ENCODE data around the gene FGD2.

Gene FGD2

DNA sequence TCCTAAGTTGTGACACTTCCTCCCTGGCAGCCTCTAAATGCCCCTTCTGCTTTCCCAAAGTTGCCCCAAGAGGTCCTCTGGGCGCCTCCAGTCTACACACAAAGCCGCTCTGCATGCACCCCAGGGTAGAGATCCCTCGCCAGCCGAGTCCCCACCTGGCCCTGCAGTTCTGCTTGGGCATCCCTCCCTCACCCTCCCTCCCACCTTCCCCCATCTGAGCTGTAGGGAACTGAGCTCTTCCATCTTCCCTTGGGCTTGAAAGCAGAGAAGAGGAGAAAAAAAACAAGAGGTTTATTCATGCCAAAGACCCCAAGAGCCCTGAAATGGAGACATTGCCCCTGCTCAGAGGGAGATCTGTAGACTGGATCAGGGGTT is 5.7 kb upstream of the FGD2 start:
- no peaks in the 10 kb centered on the region for H3K27me3 ChIP-seq (ENCODE audit: control insufficient read depth, insufficient read depth, low read length)
- no peak overlapping the region for H3K9ac ChIP-seq (ENCODE audit: low read depth, low read length)
- no peaks in the 10 kb centered on the region for H3K36me3 ChIP-seq (ENCODE audit: control insufficient read depth, insufficient read depth, low read length)
- no peaks in the 10 kb centered on the region for H3K9me3 ChIP-seq (ENCODE audit: control insufficient read depth, insufficient read depth, low read length)
- H3K4me1 ChIP-seq (ENCODE audit: control insufficient read depth, insufficient read depth, low read length), result no peaks in the 10 kb centered on the region; the same call in 1 of the 2 replicates
- no peak overlapping the region for H3K4me3 ChIP-seq (ENCODE audit: low read depth, low read length)
- no peak overlapping the region for H3K27ac ChIP-seq (ENCODE audit: low read depth, low read length)

DNA sequence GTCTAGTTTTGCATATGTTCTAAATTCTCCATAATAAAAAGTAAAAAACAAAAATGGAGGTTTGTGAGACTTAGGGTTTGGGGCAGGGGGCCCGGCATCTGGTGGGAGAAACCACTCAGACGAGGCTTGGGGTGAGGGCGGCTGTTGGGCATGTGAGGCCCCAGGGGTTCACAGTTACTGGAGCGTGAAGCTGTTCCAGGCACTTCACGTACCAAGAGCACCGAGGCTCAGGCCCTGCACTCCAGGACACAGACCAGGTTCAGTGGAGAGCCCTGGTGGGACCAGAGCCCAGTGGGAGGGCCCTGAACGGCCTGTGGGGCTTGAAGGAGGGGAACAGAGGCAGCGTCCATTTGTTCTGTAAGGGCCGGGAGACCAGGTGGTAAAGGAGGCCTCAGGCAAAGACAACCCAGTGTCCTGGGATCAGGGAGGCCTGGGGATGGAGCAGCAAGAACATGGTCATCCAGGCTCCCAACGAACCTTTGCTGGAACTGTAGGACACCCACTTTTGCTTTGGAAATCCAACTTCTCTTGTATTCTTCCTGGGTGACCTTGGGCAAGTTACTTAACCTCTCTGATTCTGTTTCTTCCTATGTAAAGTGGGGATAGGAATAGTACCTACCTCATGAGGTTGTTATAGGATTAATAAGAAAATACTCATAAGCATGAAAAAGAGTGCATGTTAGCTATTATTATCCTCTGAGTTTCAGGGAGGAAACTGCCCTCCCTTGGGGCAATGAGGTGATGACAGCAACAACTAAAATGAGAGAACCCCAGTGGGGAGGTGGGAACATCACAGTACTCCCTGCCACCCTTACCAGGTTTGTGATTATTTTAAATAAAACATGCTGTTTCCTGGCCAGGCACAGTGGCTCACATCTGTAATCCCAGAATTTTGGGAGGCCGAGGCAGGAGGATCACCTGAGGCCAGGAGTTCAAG is 1.1 kb upstream of the FGD2 start:
- no peaks in the 10 kb centered on the region for H3K27me3 ChIP-seq (ENCODE audit: control insufficient read depth, insufficient read depth, low read length)
- no peak overlapping the region for H3K4me3 ChIP-seq (ENCODE audit: low read depth, low read length)
- H3K9ac ChIP-seq (ENCODE audit: low read depth, low read length), result no peak overlapping the region
- no peaks in the 10 kb centered on the region for H3K4me1 ChIP-seq (ENCODE audit: control insufficient read depth, insufficient read depth, low read length)
- H3K36me3 ChIP-seq (ENCODE audit: control insufficient read depth, insufficient read depth, low read length), result no peaks in the 10 kb centered on the region
- no peak overlapping the region for H3K27ac ChIP-seq (ENCODE audit: low read depth, low read length)
- no peaks in the 10 kb centered on the region for H3K9me3 ChIP-seq (ENCODE audit: control insufficient read depth, insufficient read depth, low read length)

DNA sequence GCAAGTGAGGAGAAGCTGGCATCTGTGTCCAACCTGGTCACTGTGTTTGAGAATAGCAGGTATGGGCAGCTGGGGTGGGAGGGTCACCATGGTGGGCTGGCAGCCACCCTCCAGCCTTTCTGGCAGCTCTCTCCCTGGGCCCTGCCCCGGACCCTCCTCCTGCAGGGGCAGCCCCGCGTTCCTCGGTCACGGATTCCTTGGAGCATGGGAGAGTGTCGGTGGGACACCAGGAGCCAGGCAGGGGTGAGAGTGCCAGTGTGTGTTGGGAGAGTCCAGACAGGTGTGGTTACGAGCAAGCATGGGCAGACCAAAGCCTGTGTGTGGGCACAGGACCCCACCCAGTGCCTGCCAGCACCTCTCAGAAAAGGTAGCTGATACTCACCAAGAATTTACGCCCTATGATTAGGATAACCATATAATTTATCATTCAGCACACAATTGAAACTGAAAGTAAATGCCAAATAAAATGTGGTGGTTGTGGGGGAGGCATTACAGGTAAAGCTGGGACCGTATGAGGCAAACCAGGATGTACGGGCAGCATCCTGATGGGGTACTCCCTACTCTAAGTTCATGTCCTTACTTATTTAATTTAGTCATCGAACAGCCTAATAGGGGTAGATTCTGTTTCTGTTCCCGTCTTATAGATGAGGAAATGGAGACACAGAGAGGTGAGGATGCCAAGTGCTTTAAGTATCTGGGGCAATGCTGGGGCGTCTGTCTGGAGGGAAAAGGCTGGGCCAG is 542 bp downstream of the FGD2 start:
- Histone ChIP-seq H3K27ac (ENCODE audit: low read depth, low read length) (no peak overlapping the region), H3K4me3 (ENCODE audit: low read depth, low read length) (no peak overlapping the region), H3K9me3 (ENCODE audit: control insufficient read depth, insufficient read depth, low read length) (no peaks in the 10 kb centered on the region), H3K4me1 (ENCODE audit: control insufficient read depth, insufficient read depth, low read length) (no peaks in the 10 kb centered on the region), H3K27me3 (ENCODE audit: control insufficient read depth, insufficient read depth, low read length) (no peaks in the 10 kb centered on the region), H3K36me3 (ENCODE audit: control insufficient read depth, insufficient read depth, low read length) (no peaks in the 10 kb centered on the region), H3K9ac (ENCODE audit: low read depth, low read length) (no peak overlapping the region)

DNA sequence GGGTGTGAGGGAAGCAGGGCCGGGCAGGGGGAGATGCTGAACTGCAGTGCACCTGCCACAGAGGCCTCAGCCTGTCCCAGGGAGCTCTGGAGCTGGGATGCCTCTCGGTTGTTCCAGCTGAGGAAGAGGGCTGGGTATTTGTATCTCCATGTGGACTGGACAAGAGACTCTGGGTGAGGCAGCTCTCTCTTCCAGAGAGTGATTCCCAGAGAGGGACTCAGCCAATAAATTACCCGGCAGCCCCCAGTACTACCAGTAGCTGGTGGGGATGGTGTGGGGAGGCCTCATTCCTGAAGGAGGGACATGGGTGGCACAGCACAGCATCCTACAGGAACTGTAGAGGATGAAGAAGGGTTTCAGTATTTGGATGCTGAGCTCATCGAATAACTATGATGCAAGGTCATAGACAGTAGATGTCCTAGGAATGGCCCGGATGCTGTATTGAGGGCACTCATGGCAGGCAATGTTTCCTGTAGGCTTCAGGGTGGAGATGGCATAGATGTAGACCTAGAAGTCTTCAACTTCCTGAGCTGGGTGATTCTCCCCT is 1.4 kb downstream of the FGD2 start:
- no peak overlapping the region for H3K27ac ChIP-seq (ENCODE audit: low read depth, low read length)
- H3K4me3 ChIP-seq (ENCODE audit: low read depth, low read length), result no peak overlapping the region
- no peaks in the 10 kb centered on the region for H3K36me3 ChIP-seq (ENCODE audit: control insufficient read depth, insufficient read depth, low read length)
- H3K27me3 ChIP-seq (ENCODE audit: control insufficient read depth, insufficient read depth, low read length), result no peaks in the 10 kb centered on the region
- H3K4me1 ChIP-seq (ENCODE audit: control insufficient read depth, insufficient read depth, low read length), result no peaks in the 10 kb centered on the region
- no peak overlapping the region for H3K9ac ChIP-seq (ENCODE audit: low read depth, low read length)
- no peaks in the 10 kb centered on the region for H3K9me3 ChIP-seq (ENCODE audit: control insufficient read depth, insufficient read depth, low read length)

DNA sequence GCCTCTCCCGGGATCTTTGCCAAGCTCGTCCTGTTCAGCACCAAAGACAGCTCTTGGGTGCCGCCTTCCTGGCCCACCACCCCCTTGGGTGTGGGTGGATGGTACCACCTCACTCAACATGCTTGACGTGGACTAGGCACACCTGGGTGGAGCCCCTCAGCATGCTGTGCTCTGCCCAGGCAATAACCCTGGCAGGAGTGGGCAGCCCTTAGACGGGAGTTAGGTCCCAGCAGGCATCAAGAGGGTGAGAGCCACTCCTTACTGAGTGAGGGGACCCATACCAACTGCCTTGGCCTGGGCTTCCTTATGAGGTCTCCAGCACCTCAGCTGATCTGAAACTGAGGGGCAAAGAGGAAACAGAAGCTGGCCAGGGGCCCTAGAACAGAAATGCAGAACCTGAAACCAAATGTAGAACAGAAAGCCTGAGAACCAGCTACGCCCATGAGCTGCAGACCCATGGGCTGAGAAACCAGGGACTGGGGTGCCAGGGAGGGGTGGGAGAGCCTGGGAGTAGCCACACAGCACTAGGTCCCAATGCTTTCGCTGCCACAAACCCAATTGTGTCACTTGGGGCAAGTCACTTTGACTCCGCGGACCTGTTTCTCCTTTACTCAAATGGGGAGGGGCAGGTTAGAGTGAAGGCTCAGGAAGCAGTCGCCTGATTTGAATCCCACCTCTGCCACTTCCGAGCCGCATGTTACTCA is 2.0 kb downstream of the FGD2 start:
- no peak overlapping the region for H3K9ac ChIP-seq (ENCODE audit: low read depth, low read length)
- no peak overlapping the region for H3K27ac ChIP-seq (ENCODE audit: low read depth, low read length)
- H3K4me3 ChIP-seq (ENCODE audit: low read depth, low read length), result no peak overlapping the region
- no peaks in the 10 kb centered on the region for H3K27me3 ChIP-seq (ENCODE audit: control insufficient read depth, insufficient read depth, low read length)
- H3K9me3 ChIP-seq (ENCODE audit: control insufficient read depth, insufficient read depth, low read length), result no peaks in the 10 kb centered on the region
- H3K4me1 ChIP-seq (ENCODE audit: control insufficient read depth, insufficient read depth, low read length), result no peaks in the 10 kb centered on the region
- H3K36me3 ChIP-seq (ENCODE audit: control insufficient read depth, insufficient read depth, low read length), result no peaks in the 10 kb centered on the region

DNA sequence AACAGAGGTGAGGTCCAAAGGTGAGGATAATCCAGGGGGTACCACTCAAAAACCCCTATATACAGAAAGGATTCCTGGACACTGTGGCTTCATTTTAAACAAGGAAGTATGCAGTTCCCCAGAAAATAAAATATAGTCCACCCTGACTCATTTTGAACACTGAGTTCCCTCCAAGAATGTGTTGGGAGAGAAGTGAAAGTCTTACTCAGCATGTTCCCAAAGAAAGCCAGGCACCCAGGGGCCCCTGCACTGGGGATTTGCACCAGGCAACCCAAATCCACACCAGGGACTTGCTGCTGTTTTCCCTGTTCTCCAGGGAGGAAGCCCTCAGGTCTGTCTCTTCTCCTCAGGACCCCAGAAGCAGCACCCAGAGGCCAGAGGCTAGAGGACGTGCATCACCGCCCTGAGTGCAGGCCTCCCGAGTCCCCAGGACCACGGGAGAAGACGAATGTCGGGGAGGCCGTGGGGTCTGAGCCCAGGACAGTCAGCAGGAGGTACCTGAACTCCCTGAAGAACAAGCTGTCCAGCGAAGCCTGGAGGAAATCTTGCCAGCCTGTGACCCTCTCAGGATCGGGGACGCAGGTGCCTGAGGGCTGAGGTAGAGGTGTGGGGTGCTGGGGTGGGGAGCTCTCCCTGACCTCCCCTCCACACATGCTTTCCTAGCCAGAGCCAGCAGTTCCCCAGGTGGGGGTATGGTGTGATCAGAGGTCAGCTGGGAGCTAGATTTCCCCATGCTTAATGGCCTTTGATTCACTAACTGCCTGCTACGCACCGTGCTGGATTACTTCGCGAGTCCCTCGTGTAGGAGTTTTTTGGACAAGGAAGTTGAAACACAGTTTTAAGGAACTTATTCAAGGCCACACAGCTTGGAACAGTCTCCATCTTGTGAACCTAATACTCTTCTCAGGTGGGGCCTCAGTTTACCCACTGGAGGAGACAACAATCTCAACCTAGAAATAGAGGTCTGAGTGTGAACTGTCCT is 3.3 kb downstream of the FGD2 start:
- Histone ChIP-seq H3K27me3 (ENCODE audit: control insufficient read depth, insufficient read depth, low read length) (no peaks in the 10 kb centered on the region), H3K4me1 (ENCODE audit: control insufficient read depth, insufficient read depth, low read length) (no peaks in the 10 kb centered on the region), H3K27ac (ENCODE audit: low read depth, low read length) (no peak overlapping the region), H3K36me3 (ENCODE audit: control insufficient read depth, insufficient read depth, low read length) (no peaks in the 10 kb centered on the region), H3K4me3 (ENCODE audit: low read depth, low read length) (no peak overlapping the region), H3K9me3 (ENCODE audit: control insufficient read depth, insufficient read depth, low read length) (no peaks in the 10 kb centered on the region), H3K9ac (ENCODE audit: low read depth, low read length) (no peak overlapping the region)

DNA sequence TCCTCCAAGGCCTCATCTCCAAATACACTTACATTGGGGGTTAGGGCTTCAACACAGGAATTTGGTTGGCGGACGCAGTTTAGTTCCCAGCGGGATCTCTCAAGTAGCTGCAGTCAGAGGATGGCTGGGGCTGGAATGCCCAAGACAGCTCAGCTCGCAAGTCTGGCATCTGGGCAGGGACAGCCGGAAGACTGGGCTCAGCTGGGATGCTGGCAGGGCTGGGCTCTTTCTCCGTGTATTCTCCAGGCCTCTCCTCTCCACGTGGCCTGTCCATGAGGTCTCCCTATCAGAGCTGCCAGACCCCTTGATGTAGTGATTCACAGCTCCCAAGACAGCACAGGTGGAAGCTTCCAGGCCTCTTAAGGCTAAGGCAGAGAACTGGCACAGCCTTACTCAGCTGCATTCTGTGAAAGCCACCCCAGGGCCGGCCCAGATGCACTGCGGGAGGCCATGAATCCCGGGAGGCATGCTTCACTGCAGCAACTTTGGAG is 5.0 kb downstream of the FGD2 start:
- no peak overlapping the region for H3K9ac ChIP-seq (ENCODE audit: low read depth, low read length)

DNA sequence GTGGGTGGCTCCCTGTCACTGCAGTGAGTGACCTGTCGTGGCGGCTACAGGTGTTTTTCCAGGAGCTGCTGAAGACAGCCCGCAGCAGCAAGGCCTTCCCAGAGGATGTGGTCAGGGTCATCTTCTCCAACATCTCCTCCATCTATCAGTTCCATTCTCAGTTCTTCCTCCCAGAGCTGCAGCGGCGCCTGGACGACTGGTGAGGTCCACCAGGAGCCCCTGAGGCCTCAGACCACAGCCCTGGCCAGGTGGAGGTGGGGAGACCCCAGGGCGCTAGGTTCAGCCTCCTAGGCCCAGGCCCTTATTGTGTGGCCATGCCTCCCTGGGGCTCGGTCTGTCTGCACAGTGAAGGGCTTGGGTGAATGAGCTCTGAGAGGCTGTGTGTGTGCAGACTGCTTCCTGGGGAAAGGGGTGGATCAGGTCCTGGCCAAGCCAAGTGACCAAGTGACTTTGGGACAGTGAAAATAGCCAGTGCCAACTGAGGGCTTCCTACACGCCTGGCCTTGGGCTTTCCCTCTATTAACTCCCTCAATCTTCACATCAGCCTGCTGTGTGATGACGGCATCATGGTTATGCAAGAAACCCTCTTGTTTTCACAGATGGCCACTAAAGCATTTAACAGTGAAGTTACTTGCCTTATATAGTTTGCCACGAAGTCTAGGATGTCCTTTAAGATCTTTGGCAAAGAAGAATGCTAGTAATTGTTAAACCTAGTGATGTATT is 6.4 kb downstream of the FGD2 start:
- H3K4me1 ChIP-seq (ENCODE audit: control insufficient read depth, insufficient read depth, low read length), result no peaks in the 10 kb centered on the region
- H3K4me3 ChIP-seq (ENCODE audit: low read depth, low read length), result no peak overlapping the region
- no peaks in the 10 kb centered on the region for H3K36me3 ChIP-seq (ENCODE audit: control insufficient read depth, insufficient read depth, low read length)
- no peak overlapping the region for H3K27ac ChIP-seq (ENCODE audit: low read depth, low read length)
- H3K9ac ChIP-seq (ENCODE audit: low read depth, low read length), result no peak overlapping the region
- no peaks in the 10 kb centered on the region for H3K27me3 ChIP-seq (ENCODE audit: control insufficient read depth, insufficient read depth, low read length)
- H3K9me3 ChIP-seq (ENCODE audit: control insufficient read depth, insufficient read depth, low read length), result no peaks in the 10 kb centered on the region

More for the DNA sequence above, 5.0 kb downstream of the FGD2 start:
- no peak overlapping the region for H3K27ac ChIP-seq (ENCODE audit: low read depth, low read length)
- no peak overlapping the region for H3K4me3 ChIP-seq (ENCODE audit: low read depth, low read length)
- no peaks in the 10 kb centered on the region for H3K9me3 ChIP-seq (ENCODE audit: control insufficient read depth, insufficient read depth, low read length)
- no peaks in the 10 kb centered on the region for H3K36me3 ChIP-seq (ENCODE audit: control insufficient read depth, insufficient read depth, low read length)
- H3K27me3 ChIP-seq (ENCODE audit: control insufficient read depth, insufficient read depth, low read length), result no peaks in the 10 kb centered on the region
- H3K4me1 ChIP-seq (ENCODE audit: control insufficient read depth, insufficient read depth, low read length), result no peaks in the 10 kb centered on the region

DNA sequence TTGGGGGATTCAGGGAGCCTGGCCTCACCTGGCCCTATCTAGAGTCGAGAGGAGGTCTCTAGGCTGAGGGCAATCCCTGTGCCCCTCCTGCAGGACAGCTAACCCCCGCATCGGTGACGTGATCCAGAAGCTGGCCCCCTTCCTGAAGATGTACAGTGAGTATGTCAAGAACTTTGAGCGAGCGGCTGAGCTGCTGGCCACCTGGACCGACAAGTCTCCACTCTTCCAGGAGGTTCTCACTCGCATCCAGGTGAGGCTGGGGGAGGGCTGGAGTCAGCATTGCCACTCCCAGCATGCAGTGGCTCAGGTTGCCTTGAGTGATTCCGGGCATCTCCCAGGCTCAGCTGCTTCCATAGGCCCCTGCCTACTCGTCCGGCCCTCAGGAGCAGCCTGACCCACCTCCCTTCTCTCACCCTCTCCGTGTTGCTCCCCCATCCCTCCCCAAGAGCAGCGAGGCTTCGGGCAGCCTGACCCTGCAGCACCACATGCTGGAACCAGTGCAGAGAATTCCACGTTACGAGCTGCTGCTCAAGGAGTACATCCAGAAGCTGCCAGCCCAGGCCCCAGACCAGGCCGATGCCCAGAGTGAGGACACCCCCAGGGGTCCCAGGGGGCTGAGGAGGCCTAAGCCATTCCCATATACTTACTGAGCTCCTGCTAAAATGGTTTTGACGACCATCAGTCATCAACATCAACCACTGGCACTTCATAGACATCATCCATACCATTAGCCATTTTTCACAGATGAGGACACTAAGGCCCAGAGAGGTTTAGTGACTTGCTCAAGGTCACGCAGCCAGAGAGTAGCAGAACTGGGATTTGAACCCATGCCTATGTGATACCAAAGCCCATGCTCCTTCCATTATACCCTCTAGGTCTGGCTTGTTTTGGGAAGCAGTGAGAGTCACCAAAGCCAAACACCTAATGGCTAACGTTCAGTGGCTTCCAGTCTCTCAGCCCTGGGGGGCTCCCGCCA is 8.3 kb downstream of the FGD2 start:
- H3K4me1 ChIP-seq (ENCODE audit: control insufficient read depth, insufficient read depth, low read length), result peaks cover 9% of the 10 kb centered on the region
- H3K9me3 ChIP-seq (ENCODE audit: control insufficient read depth, insufficient read depth, low read length), result no peaks in the 10 kb centered on the region
- H3K4me3 ChIP-seq (ENCODE audit: low read depth, low read length), result no peak overlapping the region
- H3K27ac ChIP-seq (ENCODE audit: low read depth, low read length), result no peak overlapping the region
- no peaks in the 10 kb centered on the region for H3K36me3 ChIP-seq (ENCODE audit: control insufficient read depth, insufficient read depth, low read length)
- H3K9ac ChIP-seq (ENCODE audit: low read depth, low read length), result no peak overlapping the region
- H3K27me3 ChIP-seq (ENCODE audit: control insufficient read depth, insufficient read depth, low read length), result no peaks in the 10 kb centered on the region
